ENCODE data around the gene ITGA1.

Gene ITGA1

GRCh38 chr5:52922384-52922783, 134.7 kb downstream of the ITGA1 start:
- no peak overlapping the region for H3K4me2 ChIP-seq (ENCODE audit: low read depth, low read length)
- no peaks in the 10 kb centered on the region for H3K9me2 ChIP-seq (replicated peaks; ENCODE audit: insufficient read depth, low read length)
- no peak overlapping the region for H3K4me3 ChIP-seq (ENCODE audit: low read length)
- no peak for DNase-seq
- H3K4me1 ChIP-seq (ENCODE audit: low read length) = no peaks in the 10 kb centered on the region
- no peaks in the 10 kb centered on the region for H4K20me1 ChIP-seq (ENCODE audit: insufficient read depth, low read length)
- H3K9ac ChIP-seq (ENCODE audit: low read length) = no peak overlapping the region
- H3F3A ChIP-seq (ENCODE audit: insufficient read depth, low read length) = no peaks in the 10 kb centered on the region
- no peaks in the 10 kb centered on the region for H3K36me3 ChIP-seq (replicated peaks; ENCODE audit: insufficient read depth, low read length)
- no peaks in the 10 kb centered on the region for H3K9me3 ChIP-seq (replicated peaks; ENCODE audit: insufficient read depth, low read length)
- H2AFZ ChIP-seq (ENCODE audit: low read length) = no peak overlapping the region
- no peaks in the 10 kb centered on the region for H3K79me2 ChIP-seq (ENCODE audit: low read length)
- H3K27me3 ChIP-seq (replicated peaks; ENCODE audit: insufficient read depth, low read length) = no peaks in the 10 kb centered on the region
- TF ChIP-seq EZH2phosphoT487 (IDR thresholded peaks at IDR 0.05; ENCODE audit: low read length) (no peak), CTCF (IDR thresholded peaks at IDR 0.05; ENCODE audit: low read length) (no peak), EZH2 (optimal IDR thresholded peaks at IDR 0.05; ENCODE audit: low read depth, low read length) (no peak)
- no peak overlapping the region for H3K27ac ChIP-seq (ENCODE audit: low read length)

DNA sequence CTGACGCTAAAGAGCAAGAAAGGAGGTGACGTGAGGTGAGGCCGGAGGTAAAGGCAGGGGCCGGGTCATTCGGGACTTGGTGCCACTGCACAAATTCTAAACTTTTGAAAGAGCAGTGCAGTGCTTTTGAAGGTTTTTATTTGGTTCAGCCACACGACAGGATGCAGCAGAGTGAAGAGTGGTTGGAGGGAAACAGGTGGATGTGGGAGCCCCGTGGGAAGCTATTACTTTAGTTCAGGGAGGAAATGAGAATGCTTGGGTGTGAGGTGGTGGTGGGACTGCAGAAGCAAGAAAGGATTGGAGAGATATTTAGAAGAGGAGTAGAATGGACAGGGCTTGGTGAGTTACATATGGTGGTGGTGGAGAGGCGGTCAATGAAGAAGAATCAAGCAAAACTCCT, 136.7 kb downstream of the ITGA1 start:
- Histone ChIP-seq H3K9ac (ENCODE audit: low read length) (no peak overlapping the region), H3K4me2 (ENCODE audit: low read depth, low read length) (no peak overlapping the region), H3K9me2 (replicated peaks; ENCODE audit: insufficient read depth, low read length) (no peaks in the 10 kb centered on the region), H3K9me3 (replicated peaks; ENCODE audit: insufficient read depth, low read length) (no peaks in the 10 kb centered on the region), H3K4me1 (ENCODE audit: low read length) (no peaks in the 10 kb centered on the region), H3K4me3 (ENCODE audit: low read length) (no peak overlapping the region), H3K27ac (ENCODE audit: low read length) (no peak overlapping the region), H3F3A (ENCODE audit: insufficient read depth, low read length) (no peaks in the 10 kb centered on the region), H2AFZ (ENCODE audit: low read length) (no peak overlapping the region), H3K79me2 (ENCODE audit: low read length) (no peaks in the 10 kb centered on the region), H4K20me1 (ENCODE audit: insufficient read depth, low read length) (no peaks in the 10 kb centered on the region), H3K36me3 (replicated peaks; ENCODE audit: insufficient read depth, low read length) (no peaks in the 10 kb centered on the region), H3K27me3 (replicated peaks; ENCODE audit: insufficient read depth, low read length) (no peaks in the 10 kb centered on the region)
- DNase-seq = no peak
- no peak for TF ChIP-seq EZH2phosphoT487 (IDR thresholded peaks at IDR 0.05; ENCODE audit: low read length)
- TF ChIP-seq CTCF (IDR thresholded peaks at IDR 0.05; ENCODE audit: low read length) = no peak
- no peak for TF ChIP-seq EZH2 (optimal IDR thresholded peaks at IDR 0.05; ENCODE audit: low read depth, low read length)

- Histone ChIP-seq H3K4me1 (ENCODE audit: low read length) (no peaks in the 10 kb centered on the region), H3K36me3 (replicated peaks; ENCODE audit: insufficient read depth, low read length) (no peaks in the 10 kb centered on the region), H2AFZ (ENCODE audit: low read length) (no peak overlapping the region), H4K20me1 (ENCODE audit: insufficient read depth, low read length) (no peaks in the 10 kb centered on the region), H3K27me3 (replicated peaks; ENCODE audit: insufficient read depth, low read length) (no peaks in the 10 kb centered on the region), H3K9me3 (replicated peaks; ENCODE audit: insufficient read depth, low read length) (no peaks in the 10 kb centered on the region), H3K4me2 (ENCODE audit: low read depth, low read length) (no peak overlapping the region), H3K79me2 (ENCODE audit: low read length) (no peaks in the 10 kb centered on the region), H3K27ac (ENCODE audit: low read length) (no peak overlapping the region), H3K4me3 (ENCODE audit: low read length) (no peak overlapping the region), H3K9me2 (replicated peaks; ENCODE audit: insufficient read depth, low read length) (no peaks in the 10 kb centered on the region), H3F3A (ENCODE audit: insufficient read depth, low read length) (no peaks in the 10 kb centered on the region), H3K9ac (ENCODE audit: low read length) (no peak overlapping the region)
- no peak for TF ChIP-seq EZH2phosphoT487 (IDR thresholded peaks at IDR 0.05; ENCODE audit: low read length)
- no peak for TF ChIP-seq EZH2 (optimal IDR thresholded peaks at IDR 0.05; ENCODE audit: low read depth, low read length)
- no peak for TF ChIP-seq CTCF (IDR thresholded peaks at IDR 0.05; ENCODE audit: low read length)
- DNase-seq = no peak
Measured at GRCh38 chr5:52925001-52925400, 137.3 kb downstream of the ITGA1 start.
